ENCODE data around the gene NFKBIE.

The NFKBIE gene

GRCh38 chr6:44297063-44298038, 32.0 kb upstream of the NFKBIE start:
- no peak for DNase-seq (ENCODE audit: low read depth, low spot score)

GRCh38 chr6:44294832-44295791, 29.8 kb upstream of the NFKBIE start:
- DNase-seq (ENCODE audit: low read depth, low spot score) = no peak

GRCh38 chr6:44292661-44293365, 27.5 kb upstream of the NFKBIE start:
- no peak for DNase-seq (ENCODE audit: low read depth, low spot score)

GRCh38 chr6:44291841-44292240, 26.5 kb upstream of the NFKBIE start:
- no peak for DNase-seq (ENCODE audit: low read depth, low spot score)

- DNase-seq (ENCODE audit: low read depth, low spot score) = no peak
Observed at GRCh38 chr6:44289726-44290260, 24.4 kb upstream of the NFKBIE start.

- DNase-seq (ENCODE audit: low read depth, low spot score) = no peak
Observed at GRCh38 chr6:44286747-44287146, 21.4 kb upstream of the NFKBIE start.

GRCh38 chr6:44286285-44286565, 20.9 kb upstream of the NFKBIE start:
- DNase-seq (ENCODE audit: low read depth, low spot score) = no peak

GRCh38 chr6:44285552-44286284, 20.4 kb upstream of the NFKBIE start:
- DNase-seq (ENCODE audit: low read depth, low spot score) = no peak

- no peak for DNase-seq (ENCODE audit: low read depth, low spot score)
Observed at GRCh38 chr6:44284867-44285266, 19.5 kb upstream of the NFKBIE start.

GRCh38 chr6:44284121-44284520, 18.8 kb upstream of the NFKBIE start:
- no peak for DNase-seq (ENCODE audit: low read depth, low spot score)

- DNase-seq (ENCODE audit: low read depth, low spot score) = no peak
Observed at GRCh38 chr6:44278774-44279697, 13.7 kb upstream of the NFKBIE start.

GRCh38 chr6:44278315-44278714, 13.0 kb upstream of the NFKBIE start:
- DNase-seq (ENCODE audit: low read depth, low spot score) = no peak

- DNase-seq (ENCODE audit: low read depth, low spot score) = no peak
Observed at GRCh38 chr6:44277763-44278162, 12.4 kb upstream of the NFKBIE start.

- no peak for DNase-seq (ENCODE audit: low read depth, low spot score)
Observed at GRCh38 chr6:44276667-44277640, 11.6 kb upstream of the NFKBIE start.

- no peak for DNase-seq (ENCODE audit: low read depth, low spot score)
Observed at GRCh38 chr6:44275749-44276648, 10.6 kb upstream of the NFKBIE start.

- DNase-seq (ENCODE audit: low read depth, low spot score) = no peak
Observed at GRCh38 chr6:44275271-44275748, 10.0 kb upstream of the NFKBIE start.

- DNase-seq (ENCODE audit: low read depth, low spot score) = no peak
Observed at GRCh38 chr6:44273617-44274016, 8.3 kb upstream of the NFKBIE start.
